Measurements from ENCODE around the gene IYD. TPM values are rescaled to one million over a fixed set of nuclear protein-coding genes. Genes with fewer than 3 reads are reported as not detected.

IYD gene
- polyA plus RNA-seq, 1 of the 3 experiments (the other 2 are of a cell fraction), result not detected

- Histone ChIP-seq H3K27ac (ENCODE audit: low read depth in 2 of 2, low read length in 1 of 2) (no peak overlapping the region), H3F3A (replicated peaks; ENCODE audit: insufficient read depth) (no peaks in the 10 kb centered on the region), H3K4me2 (no peak overlapping the region), H3K36me3 (replicated peaks in 1 of 2; ENCODE audit: control insufficient read depth in 1 of 2, insufficient read depth in 2 of 2, low read length in 1 of 2) (no peaks in the 10 kb centered on the region), H3K9ac (no peak overlapping the region), H3K4me1 (ENCODE audit: control insufficient read depth in 1 of 2, insufficient read depth in 2 of 2, low read depth in 1 of 2, low read length in 1 of 2) (no peaks in the 10 kb centered on the region), H3K27me3 (ENCODE audit: insufficient read depth) (no peaks in the 10 kb centered on the region; the same call in 1 of the 2 replicates), H4K20me1 (ENCODE audit: insufficient read depth) (no peaks in the 10 kb centered on the region), H3K9me2 (no peaks in the 10 kb centered on the region), H2AFZ (ENCODE audit: low read depth) (no peak overlapping the region), H3K9me3 (no peaks in the 10 kb centered on the region), H3K79me2 (ENCODE audit: insufficient read depth) (no peaks in the 10 kb centered on the region), H3K4me3 (ENCODE audit: low read depth in 2 of 2, low read length in 1 of 2) (no peak overlapping the region)
- ChIA-PET CTCF (interaction anchor here (1.3 kb wide), 1 partner anchor 55 kb away, joined by 4 read pairs; no protein-coding TSS in a partner anchor), POLR2A (no interaction called here)
- no peak for DNase-seq
- WGBS (ENCODE audit: low lambda C conversion rate), result 7% methylated on average over 3 of the region's 3 CpGs
- TF ChIP-seq SMC3 (IDR thresholded peaks at IDR 0.05; ENCODE audit: low read depth, low read length) (no peak), RAD21 (IDR thresholded peaks at IDR 0.05; ENCODE audit: low read length) (no peak), EZH2phosphoT487 (IDR thresholded peaks at IDR 0.05; ENCODE audit: borderline replicate concordance, low read depth) (no peak), GATA2 (CRISPR knock-in tag; IDR thresholded peaks at IDR 0.05) (no peak), GABPA (IDR thresholded peaks at IDR 0.05; ENCODE audit: low read depth) (no peak), CHD2 (IDR thresholded peaks at IDR 0.05; ENCODE audit: low read length, partially characterized antibody) (no peak), USF1 (IDR thresholded peaks at IDR 0.05; ENCODE audit: borderline replicate concordance, low read depth) (no peak), ZBTB33 (IDR thresholded peaks at IDR 0.05; ENCODE audit: borderline replicate concordance, low read depth) (no peak), NRF1 (IDR thresholded peaks at IDR 0.05; ENCODE audit: low read depth, low read length) (no peak), SIN3A (IDR thresholded peaks at IDR 0.05; ENCODE audit: borderline replicate concordance, low read depth, low read length) (no peak), MXI1 (IDR thresholded peaks at IDR 0.05; ENCODE audit: low read depth, low read length) (no peak), EP300 (IDR thresholded peaks at IDR 0.05; ENCODE audit: borderline replicate concordance in 1 of 2, low read depth in 1 of 2, low read length in 1 of 2) (no peak), RXRA (IDR thresholded peaks at IDR 0.05; ENCODE audit: borderline replicate concordance, low read depth) (no peak), TAF1 (IDR thresholded peaks at IDR 0.05; ENCODE audit: borderline replicate concordance, low read depth, low read length) (no peak), JUND (IDR thresholded peaks at IDR 0.05) (no peak), ELF1 (IDR thresholded peaks at IDR 0.05) (no peak), TCF12 (IDR thresholded peaks at IDR 0.05) (no peak)
- TF ChIP-seq, protein P1, sequence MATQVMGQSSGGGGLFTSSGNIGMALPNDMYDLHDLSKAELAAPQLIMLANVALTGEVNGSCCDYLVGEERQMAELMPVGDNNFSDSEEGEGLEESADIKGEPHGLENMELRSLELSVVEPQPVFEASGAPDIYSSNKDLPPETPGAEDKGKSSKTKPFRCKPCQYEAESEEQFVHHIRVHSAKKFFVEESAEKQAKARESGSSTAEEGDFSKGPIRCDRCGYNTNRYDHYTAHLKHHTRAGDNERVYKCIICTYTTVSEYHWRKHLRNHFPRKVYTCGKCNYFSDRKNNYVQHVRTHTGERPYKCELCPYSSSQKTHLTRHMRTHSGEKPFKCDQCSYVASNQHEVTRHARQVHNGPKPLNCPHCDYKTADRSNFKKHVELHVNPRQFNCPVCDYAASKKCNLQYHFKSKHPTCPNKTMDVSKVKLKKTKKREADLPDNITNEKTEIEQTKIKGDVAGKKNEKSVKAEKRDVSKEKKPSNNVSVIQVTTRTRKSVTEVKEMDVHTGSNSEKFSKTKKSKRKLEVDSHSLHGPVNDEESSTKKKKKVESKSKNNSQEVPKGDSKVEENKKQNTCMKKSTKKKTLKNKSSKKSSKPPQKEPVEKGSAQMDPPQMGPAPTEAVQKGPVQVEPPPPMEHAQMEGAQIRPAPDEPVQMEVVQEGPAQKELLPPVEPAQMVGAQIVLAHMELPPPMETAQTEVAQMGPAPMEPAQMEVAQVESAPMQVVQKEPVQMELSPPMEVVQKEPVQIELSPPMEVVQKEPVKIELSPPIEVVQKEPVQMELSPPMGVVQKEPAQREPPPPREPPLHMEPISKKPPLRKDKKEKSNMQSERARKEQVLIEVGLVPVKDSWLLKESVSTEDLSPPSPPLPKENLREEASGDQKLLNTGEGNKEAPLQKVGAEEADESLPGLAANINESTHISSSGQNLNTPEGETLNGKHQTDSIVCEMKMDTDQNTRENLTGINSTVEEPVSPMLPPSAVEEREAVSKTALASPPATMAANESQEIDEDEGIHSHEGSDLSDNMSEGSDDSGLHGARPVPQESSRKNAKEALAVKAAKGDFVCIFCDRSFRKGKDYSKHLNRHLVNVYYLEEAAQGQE (IDR thresholded peaks at IDR 0.05; ENCODE audit: low read depth, low read length), result no peak
- TF ChIP-seq, protein P2, sequence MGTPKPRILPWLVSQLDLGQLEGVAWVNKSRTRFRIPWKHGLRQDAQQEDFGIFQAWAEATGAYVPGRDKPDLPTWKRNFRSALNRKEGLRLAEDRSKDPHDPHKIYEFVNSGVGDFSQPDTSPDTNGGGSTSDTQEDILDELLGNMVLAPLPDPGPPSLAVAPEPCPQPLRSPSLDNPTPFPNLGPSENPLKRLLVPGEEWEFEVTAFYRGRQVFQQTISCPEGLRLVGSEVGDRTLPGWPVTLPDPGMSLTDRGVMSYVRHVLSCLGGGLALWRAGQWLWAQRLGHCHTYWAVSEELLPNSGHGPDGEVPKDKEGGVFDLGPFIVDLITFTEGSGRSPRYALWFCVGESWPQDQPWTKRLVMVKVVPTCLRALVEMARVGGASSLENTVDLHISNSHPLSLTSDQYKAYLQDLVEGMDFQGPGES (IDR thresholded peaks at IDR 0.05; ENCODE audit: low read depth, low read length), result no peak
Observed at GRCh38 chr6:150450918-150451317, 82.1 kb downstream of the IYD start.
